Panc1 (cell line): ENCODE data around the gene RARB. TPM values are rescaled to one million over a fixed set of nuclear protein-coding genes. Genes with fewer than 3 reads are reported as not detected.

Experiments
- ATAC-seq: fragments of 200-7000 bp; cut with Tn5 transposase; 2 replicates; pipeline ENCODE4 v1.9.1; 2020; ENCODE audit warnings: mild to moderate bottlenecking, moderate library complexity
- BruUV-seq: library from RNA; stranded (reverse); fragments of 400-500 nt; replicated peaks from 2 replicates; lab custom pipeline; 2021; lab: Mats Ljungman, UMichigan
- CTCF ChIA-PET: fragments of 300-600 bp; sonication (Branson Sonifier 250); formaldehyde crosslinking; loops from one replicate; lab custom pipeline; 2022; ENCODE audit warnings: antibody characterized with exemption; lab: Charles Lee
- POLR2A ChIA-PET: fragments of 300-600 bp; sonication (Branson Sonifier 250); formaldehyde crosslinking; loops from one replicate; lab custom pipeline; 2022; ENCODE audit warnings: antibody characterized with exemption; lab: Charles Lee
- DNase-seq: peaks from one replicate; pipeline ENCODE4 v3.0.0-alpha.2; 2010; ENCODE audit warnings: low read depth, low spot score
- H3K27ac ChIP-seq: 2 replicates; pipeline ENCODE4 v1.5.1; 2011; ENCODE audit warnings: mild to moderate bottlenecking, low read length, inconsistent platforms
- H3K27me3 ChIP-seq: fragments of 200-500 bp; sonication (Bioruptor generic); 2 replicates; pipeline ENCODE4 v1.6.0; 2014; ENCODE audit warnings: low read length, inconsistent platforms; ENCODE audit not compliant: control insufficient read depth, insufficient read depth
- H3K36me3 ChIP-seq: fragments of 200-500 bp; sonication (Bioruptor generic); 2 replicates; pipeline ENCODE4 v1.5.1; 2014; ENCODE audit warnings: inconsistent platforms, mild to moderate bottlenecking, low read length, moderate library complexity; ENCODE audit not compliant: control insufficient read depth, insufficient read depth
- H3K4me1 ChIP-seq: 2 replicates; pipeline ENCODE4 v1.5.1; 2011; ENCODE audit warnings: inconsistent platforms, mild to moderate bottlenecking, low read length, moderate library complexity; ENCODE audit not compliant: control insufficient read depth, insufficient read depth
- H3K4me3 ChIP-seq, 2 experiments: 2 replicates each; pipeline ENCODE4 v1.5.1; 2011 to 2012; ENCODE audit warnings: low read depth in 2 of 2, low read length in 2 of 2, mild to moderate bottlenecking in 2 of 2, inconsistent platforms in 1 of 2, moderate library complexity in 1 of 2
- H3K9me3 ChIP-seq: fragments of 200-500 bp; sonication (Bioruptor generic); 2 replicates; pipeline ENCODE4 v1.5.1; 2014; ENCODE audit warnings: low read depth, mild to moderate bottlenecking, inconsistent platforms, low read length, moderate library complexity; ENCODE audit not compliant: control insufficient read depth, insufficient read depth
- CTCF ChIP-seq: fragments of 450-650 bp; IDR thresholded peaks from 2 replicates; pipeline ENCODE4 v1.5.1; 2017; ENCODE audit warnings: mild to moderate bottlenecking
- POLR2AphosphoS5 ChIP-seq: IDR thresholded peaks from 2 replicates; pipeline ENCODE4 v1.6.1; 2012; ENCODE audit warnings: mild to moderate bottlenecking, low read depth, low read length, moderate library complexity
- REST ChIP-seq, 2 experiments: IDR thresholded peaks; 2 replicates each; pipeline ENCODE4 v1.6.1; 2011 to 2012; ENCODE audit warnings: low read depth in 2 of 2, control low read depth in 1 of 2, low read length in 1 of 2, mild to moderate bottlenecking in 1 of 2, moderate library complexity in 1 of 2; ENCODE audit not compliant: insufficient read depth in 1 of 2
- SIN3A ChIP-seq: IDR thresholded peaks from 2 replicates; pipeline ENCODE4 v1.6.1; 2012; ENCODE audit warnings: low read depth, mild to moderate bottlenecking, low read length, moderate library complexity, borderline replicate concordance; ENCODE audit not compliant: insufficient read depth
- TCF7L2 ChIP-seq: IDR thresholded peaks from 2 replicates; pipeline ENCODE4 v1.6.1; 2011; ENCODE audit warnings: mild to moderate bottlenecking, low read depth, low read length, inconsistent platforms
- in situ Hi-C: cut with HindIII; loops from 2 replicates; pipeline ENCODE4 v1.10.0; 2016; ENCODE audit warnings: low sequenced_read_pairs, low pct_unique_long_range_greater_than_20kb
- intact Hi-C: fragments of 100-400 bp; cut with micrococcal nuclease; formaldehyde crosslinking; loops from one replicate; pipeline ENCODE4 v1.10.0; 2022; ENCODE audit not compliant: unreplicated experiment
- total RNA-seq: library from RNA; stranded (reverse); gene quantifications from one replicate; pipeline ENCODE4 v1.2.1, GENCODE V29; 2021; ENCODE audit not compliant: unreplicated experiment

RARB gene
- total RNA-seq, 1 experiment from 2014 or later = not detected

- no peak overlapping the region for H3K4me3 ChIP-seq
- no peaks in the 10 kb centered on the region for H3K36me3 ChIP-seq
- POLR2A ChIA-PET = no interaction called here
- CTCF ChIA-PET = no interaction called here
- no peaks in the 10 kb centered on the region for H3K27me3 ChIP-seq
- intact Hi-C loops (no loop called here), in situ Hi-C loops (no loop called here)
- ATAC-seq (no peak), DNase-seq (no peak)
- TF ChIP-seq SIN3A (no peak), REST (IDR thresholded peaks at IDR 0.05; ENCODE audit: insufficient read depth in 1 of 2, low read depth in 2 of 2, low read length in 1 of 2) (no peak), POLR2AphosphoS5 (no peak), CTCF (no peak), TCF7L2 (no peak)
- no peaks in the 10 kb centered on the region for H3K4me1 ChIP-seq
- BruUV-seq = no TSS peak
- H3K27ac ChIP-seq = no peak overlapping the region
- H3K9me3 ChIP-seq = no peaks in the 10 kb centered on the region
Observed at GRCh38 chr3:25380222-25380739, 47.8 kb upstream of the RARB start.

- in situ Hi-C loops (no loop called here), intact Hi-C loops (no loop called here)
- Histone ChIP-seq H3K27me3 (no peaks in the 10 kb centered on the region), H3K4me3 (no peak overlapping the region), H3K36me3 (no peaks in the 10 kb centered on the region), H3K27ac (no peak overlapping the region), H3K4me1 (no peaks in the 10 kb centered on the region), H3K9me3 (no peaks in the 10 kb centered on the region)
- ChIA-PET CTCF (no interaction called here), POLR2A (no interaction called here)
- no peak for DNase-seq
- TF ChIP-seq CTCF (no peak), POLR2AphosphoS5 (no peak), TCF7L2 (no peak), SIN3A (no peak), REST (IDR thresholded peaks at IDR 0.05; ENCODE audit: insufficient read depth in 1 of 2, low read depth in 2 of 2, low read length in 1 of 2) (no peak)
- ATAC-seq = no peak
- no TSS peak for BruUV-seq
Observed at GRCh38 chr3:25381083-25381482, 47.0 kb upstream of the RARB start.
